ENCODE data around the gene OXER1. TPM values are rescaled to one million over a fixed set of nuclear protein-coding genes. Genes with fewer than 3 reads are reported as not detected.

OXER1 gene
- total and polyA plus RNA-seq, 2 of the 13 experiments (the other 11 are each of a cell fraction or from before 2014, with no cell fraction given): 8.0 to 9.0 TPM

- no peak for TF ChIP-seq HMGXB3 (CRISPR knock-in tag; IDR thresholded peaks at IDR 0.05; ENCODE audit: borderline replicate concordance)
- TF ChIP-seq CEBPB (IDR thresholded peaks at IDR 0.05; ENCODE audit: borderline replicate concordance, low read depth, low read length): no peak
- no peak for TF ChIP-seq PAXIP1 (CRISPR knock-in tag; conservative IDR thresholded peaks at IDR 0.05)
Measured at GRCh38 chr2:42781181-42781580, 17.2 kb upstream of the OXER1 start (continued).
